ENCODE data around the gene ZNF516. TPM values are rescaled to one million over a fixed set of nuclear protein-coding genes. Genes with fewer than 3 reads are reported as not detected.

Gene ZNF516
- total and polyA plus RNA-seq, 10 of the 15 experiments (the other 5 are each of a cell fraction or from before 2014, with no cell fraction given): 2.0 to 32.0 (median 8.3) TPM

DNA sequence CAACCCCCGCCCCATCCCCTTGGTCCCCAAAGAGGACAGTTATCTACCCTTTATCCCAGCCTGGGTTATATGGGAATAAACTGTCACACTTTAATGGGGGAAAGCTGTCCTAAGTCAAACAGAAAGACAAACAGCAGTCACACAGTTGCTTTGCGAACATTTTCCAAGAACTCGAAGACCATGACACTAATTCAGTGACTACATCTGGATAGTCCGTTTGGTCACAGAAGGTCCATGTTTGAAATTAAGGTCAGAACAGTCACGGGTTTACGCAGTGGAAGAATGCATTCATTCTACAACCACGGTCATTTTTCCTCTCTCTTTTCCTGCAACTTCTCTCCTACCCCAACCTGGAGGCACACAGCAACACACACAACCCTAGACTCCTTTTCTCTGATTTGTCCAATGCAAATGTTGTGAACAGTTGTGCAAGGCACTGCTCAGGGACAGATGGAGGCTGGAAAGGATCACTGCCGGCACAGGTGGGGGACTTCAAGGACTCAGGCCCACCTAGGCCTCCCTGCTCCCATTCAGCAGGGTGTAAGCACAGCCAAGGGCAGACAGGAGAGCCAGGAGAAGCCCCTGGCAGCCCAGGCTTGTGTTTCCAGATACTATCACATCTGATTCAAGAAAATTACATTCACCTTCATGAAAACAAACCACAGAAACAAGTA, 39.9 kb downstream of the ZNF516 start:
- no peak for DNase-seq (ENCODE audit: low read depth, low spot score)
- ATAC-seq: no peak
- ChIA-PET SMC1A (ENCODE audit: uncharacterized antibody, unreplicated experiment) (interaction anchor here (0.9 to 2.8 kb wide), 2 partner anchors 24 to 35 kb away, joined by 3 to 9 read pairs; no protein-coding TSS in a partner anchor), RAD21 (ENCODE audit: unreplicated experiment) (no interaction called here), POLR2A (no interaction called here), CTCF (no interaction called here)
- Histone ChIP-seq H3K4me1 (ENCODE audit: control insufficient read depth, insufficient read depth, low read length) (peaks cover 20% of the 10 kb centered on the region), H3K36me3 (ENCODE audit: control insufficient read depth in 2 of 2, insufficient read depth in 2 of 2, low read length in 1 of 2) (peaks cover 0 to 12% of the 10 kb centered on the region in 2 experiments; a peak in 2 of 4 replicates), H3K9me3 (replicated peaks; ENCODE audit: control insufficient read depth, insufficient read depth, low read length) (no peaks in the 10 kb centered on the region), H3K79me2 (ENCODE audit: control insufficient read depth, insufficient read depth, low read length) (peaks cover 82% of the 10 kb centered on the region), H3K4me3 (no peak overlapping the region), H3K4me2 (ENCODE audit: control insufficient read depth, insufficient read depth) (no peak overlapping the region), H3K27ac (ENCODE audit: control insufficient read depth, insufficient read depth) (no peak overlapping the region), H4K20me1 (ENCODE audit: control insufficient read depth, insufficient read depth) (no peaks in the 10 kb centered on the region), H2AFZ (ENCODE audit: control insufficient read depth, low read depth, low read length) (no peak overlapping the region), H3K27me3 (replicated peaks in 1 of 2; ENCODE audit: control insufficient read depth in 2 of 2, insufficient read depth in 2 of 2, low read length in 1 of 2) (no peaks in the 10 kb centered on the region), H3K9ac (ENCODE audit: control insufficient read depth, insufficient read depth, low read length) (no peak overlapping the region)
- BruUV-seq (replicated peaks): no TSS peak
- in situ Hi-C loops (cut with MboI): no loop called here
- TF ChIP-seq YBX1 (IDR thresholded peaks at IDR 0.05): no peak
- TF ChIP-seq KLF5 (IDR thresholded peaks at IDR 0.05; ENCODE audit: partially characterized antibody): no peak
- TF ChIP-seq, protein P1, sequence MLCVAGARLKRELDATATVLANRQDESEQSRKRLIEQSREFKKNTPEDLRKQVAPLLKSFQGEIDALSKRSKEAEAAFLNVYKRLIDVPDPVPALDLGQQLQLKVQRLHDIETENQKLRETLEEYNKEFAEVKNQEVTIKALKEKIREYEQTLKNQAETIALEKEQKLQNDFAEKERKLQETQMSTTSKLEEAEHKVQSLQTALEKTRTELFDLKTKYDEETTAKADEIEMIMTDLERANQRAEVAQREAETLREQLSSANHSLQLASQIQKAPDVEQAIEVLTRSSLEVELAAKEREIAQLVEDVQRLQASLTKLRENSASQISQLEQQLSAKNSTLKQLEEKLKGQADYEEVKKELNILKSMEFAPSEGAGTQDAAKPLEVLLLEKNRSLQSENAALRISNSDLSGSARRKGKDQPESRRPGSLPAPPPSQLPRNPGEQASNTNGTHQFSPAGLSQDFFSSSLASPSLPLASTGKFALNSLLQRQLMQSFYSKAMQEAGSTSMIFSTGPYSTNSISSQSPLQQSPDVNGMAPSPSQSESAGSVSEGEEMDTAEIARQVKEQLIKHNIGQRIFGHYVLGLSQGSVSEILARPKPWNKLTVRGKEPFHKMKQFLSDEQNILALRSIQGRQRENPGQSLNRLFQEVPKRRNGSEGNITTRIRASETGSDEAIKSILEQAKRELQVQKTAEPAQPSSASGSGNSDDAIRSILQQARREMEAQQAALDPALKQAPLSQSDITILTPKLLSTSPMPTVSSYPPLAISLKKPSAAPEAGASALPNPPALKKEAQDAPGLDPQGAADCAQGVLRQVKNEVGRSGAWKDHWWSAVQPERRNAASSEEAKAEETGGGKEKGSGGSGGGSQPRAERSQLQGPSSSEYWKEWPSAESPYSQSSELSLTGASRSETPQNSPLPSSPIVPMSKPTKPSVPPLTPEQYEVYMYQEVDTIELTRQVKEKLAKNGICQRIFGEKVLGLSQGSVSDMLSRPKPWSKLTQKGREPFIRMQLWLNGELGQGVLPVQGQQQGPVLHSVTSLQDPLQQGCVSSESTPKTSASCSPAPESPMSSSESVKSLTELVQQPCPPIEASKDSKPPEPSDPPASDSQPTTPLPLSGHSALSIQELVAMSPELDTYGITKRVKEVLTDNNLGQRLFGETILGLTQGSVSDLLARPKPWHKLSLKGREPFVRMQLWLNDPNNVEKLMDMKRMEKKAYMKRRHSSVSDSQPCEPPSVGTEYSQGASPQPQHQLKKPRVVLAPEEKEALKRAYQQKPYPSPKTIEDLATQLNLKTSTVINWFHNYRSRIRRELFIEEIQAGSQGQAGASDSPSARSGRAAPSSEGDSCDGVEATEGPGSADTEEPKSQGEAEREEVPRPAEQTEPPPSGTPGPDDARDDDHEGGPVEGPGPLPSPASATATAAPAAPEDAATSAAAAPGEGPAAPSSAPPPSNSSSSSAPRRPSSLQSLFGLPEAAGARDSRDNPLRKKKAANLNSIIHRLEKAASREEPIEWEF (IDR thresholded peaks at IDR 0.05; ENCODE audit: insufficient replicate concordance, low read depth, low read length): no peak
- TF ChIP-seq MTA3 (IDR thresholded peaks at IDR 0.05; ENCODE audit: borderline replicate concordance, low read length): no peak
- TF ChIP-seq ASH2L (IDR thresholded peaks at IDR 0.05; ENCODE audit: borderline replicate concordance, low read depth): no peak
- TF ChIP-seq RB1 (IDR thresholded peaks at IDR 0.05; ENCODE audit: borderline replicate concordance): no peak
- no peak for TF ChIP-seq CBX5 (IDR thresholded peaks at IDR 0.05; ENCODE audit: low read depth)
- TF ChIP-seq JUND (IDR thresholded peaks at IDR 0.05; ENCODE audit: low read depth, low read length): no peak
- TF ChIP-seq STAT3 (IDR thresholded peaks at IDR 0.05; ENCODE audit: low read depth, low read length): no peak
- no peak for TF ChIP-seq POLR2A (IDR thresholded peaks at IDR 0.05; ENCODE audit: low read depth, low read length)
- 93% methylated on average over 8 of the region's 8 CpGs for WGBS (ENCODE audit: insufficient coverage, insufficient replicate concordance, low lambda C conversion rate, missing lambda C conversion rate)
- FAIRE-seq: no peak
- intact Hi-C loops (cut with micrococcal nuclease; ENCODE audit: unreplicated experiment): no loop called here

All from GM12878 (cell line).